Stimulated activated CD4-positive, alpha-beta T cell treated with anti-CD3 and anti-CD28 coated beads, Interleukin-12 subunit alpha, Interleukin-12 subunit beta, amount 100 ng/mL, for 24 hours (primary cell): Measurements from ENCODE around the gene PBXIP1.

ENCODE experiments used
- DNase-seq, 2 experiments: peaks; one replicate each; pipeline ENCODE4 v3.0.0-alpha.2; 2020; ENCODE audit warnings: low read depth in 2 of 2

The PBXIP1 gene

DNA sequence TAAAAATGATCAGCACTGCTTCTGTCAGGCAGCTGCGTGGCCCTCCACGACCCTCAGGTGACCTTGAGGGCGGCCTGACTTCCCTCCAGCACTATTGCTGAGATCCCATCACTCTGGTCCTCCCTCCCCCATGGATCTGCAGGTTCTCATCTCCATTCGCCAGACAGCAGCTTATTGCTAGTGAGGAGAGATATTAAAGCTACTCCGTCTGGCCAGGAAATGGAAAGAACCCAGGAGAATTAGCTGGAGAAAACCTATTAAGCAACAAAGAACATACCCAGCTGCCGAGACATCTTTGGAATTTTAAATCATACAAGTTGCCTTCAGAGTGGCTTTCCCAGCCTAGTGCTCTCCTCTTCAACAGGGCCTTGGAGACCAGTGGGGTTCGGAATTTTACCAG, 60.1 kb downstream of the PBXIP1 start:
- DNase-seq: no peak
